ENCODE measurements around the gene HAGHL. TPM values are rescaled to one million over a fixed set of nuclear protein-coding genes. Genes with fewer than 3 reads are reported as not detected.

HAGHL gene
- total RNA-seq, 1 experiment from 2014 or later: 2.5 TPM

DNA sequence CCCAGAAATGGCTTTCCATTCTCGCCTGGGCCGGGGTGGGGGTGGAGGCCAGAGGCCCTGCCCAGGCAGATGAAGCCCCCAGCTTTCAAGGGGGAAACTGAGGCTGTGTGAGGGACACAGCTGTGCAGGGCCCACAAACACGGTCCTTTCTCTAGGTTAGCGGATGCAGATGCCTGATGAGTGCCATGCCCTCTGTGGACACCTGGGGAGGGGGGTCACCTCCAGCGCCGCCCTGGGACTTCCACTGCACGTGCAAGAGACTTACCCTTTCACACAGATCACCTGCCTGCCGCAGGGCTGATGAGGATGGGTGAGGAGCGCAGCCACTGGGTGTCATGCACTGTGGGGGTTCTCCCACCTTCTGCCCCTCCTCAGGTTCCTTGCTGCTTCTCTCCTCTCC lies 8.5 kb upstream of the HAGHL start:
- intact Hi-C loops (cut with micrococcal nuclease; ENCODE audit: unreplicated experiment): loop anchor here (10.0 kb wide), 1 partner anchor 336 kb away; no protein-coding TSS in a partner anchor
- no peak overlapping the region for H3K27ac ChIP-seq (ENCODE audit: low read depth, low read length, poor library complexity, severe bottlenecking)
- BruUV-seq (replicated peaks): no TSS peak
- CTCF ChIA-PET: no interaction called here
- peaks cover 31% of the 10 kb centered on the region for H3K27me3 ChIP-seq (replicated peaks; ENCODE audit: insufficient read depth, low read depth, low read length, poor library complexity)
- no peak overlapping the region for H3K4me3 ChIP-seq (ENCODE audit: low read depth, low read length, poor library complexity, severe bottlenecking)
- no peak for DNase-seq (ENCODE audit: low spot score)
- H3K4me1 ChIP-seq (ENCODE audit: insufficient read depth, low read length, poor library complexity, severe bottlenecking): peaks cover 8% of the 10 kb centered on the region
- POLR2A ChIA-PET (ENCODE audit: low non-redundant PET): no interaction called here
- no peaks in the 10 kb centered on the region for H3K9me3 ChIP-seq (ENCODE audit: low read depth, low read length, poor library complexity, severe bottlenecking)
- no peak for TF ChIP-seq EZH2 (IDR thresholded peaks at IDR 0.05; ENCODE audit: borderline replicate concordance, low read depth, low read length, poor library complexity, severe bottlenecking)
- TF ChIP-seq, protein P1, sequence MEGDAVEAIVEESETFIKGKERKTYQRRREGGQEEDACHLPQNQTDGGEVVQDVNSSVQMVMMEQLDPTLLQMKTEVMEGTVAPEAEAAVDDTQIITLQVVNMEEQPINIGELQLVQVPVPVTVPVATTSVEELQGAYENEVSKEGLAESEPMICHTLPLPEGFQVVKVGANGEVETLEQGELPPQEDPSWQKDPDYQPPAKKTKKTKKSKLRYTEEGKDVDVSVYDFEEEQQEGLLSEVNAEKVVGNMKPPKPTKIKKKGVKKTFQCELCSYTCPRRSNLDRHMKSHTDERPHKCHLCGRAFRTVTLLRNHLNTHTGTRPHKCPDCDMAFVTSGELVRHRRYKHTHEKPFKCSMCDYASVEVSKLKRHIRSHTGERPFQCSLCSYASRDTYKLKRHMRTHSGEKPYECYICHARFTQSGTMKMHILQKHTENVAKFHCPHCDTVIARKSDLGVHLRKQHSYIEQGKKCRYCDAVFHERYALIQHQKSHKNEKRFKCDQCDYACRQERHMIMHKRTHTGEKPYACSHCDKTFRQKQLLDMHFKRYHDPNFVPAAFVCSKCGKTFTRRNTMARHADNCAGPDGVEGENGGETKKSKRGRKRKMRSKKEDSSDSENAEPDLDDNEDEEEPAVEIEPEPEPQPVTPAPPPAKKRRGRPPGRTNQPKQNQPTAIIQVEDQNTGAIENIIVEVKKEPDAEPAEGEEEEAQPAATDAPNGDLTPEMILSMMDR (conservative IDR thresholded peaks at IDR 0.05; ENCODE audit: low read depth, low read length): no peak
- no peaks in the 10 kb centered on the region for H3K36me3 ChIP-seq (ENCODE audit: insufficient read depth, low read length, poor library complexity, severe bottlenecking)

DNA sequence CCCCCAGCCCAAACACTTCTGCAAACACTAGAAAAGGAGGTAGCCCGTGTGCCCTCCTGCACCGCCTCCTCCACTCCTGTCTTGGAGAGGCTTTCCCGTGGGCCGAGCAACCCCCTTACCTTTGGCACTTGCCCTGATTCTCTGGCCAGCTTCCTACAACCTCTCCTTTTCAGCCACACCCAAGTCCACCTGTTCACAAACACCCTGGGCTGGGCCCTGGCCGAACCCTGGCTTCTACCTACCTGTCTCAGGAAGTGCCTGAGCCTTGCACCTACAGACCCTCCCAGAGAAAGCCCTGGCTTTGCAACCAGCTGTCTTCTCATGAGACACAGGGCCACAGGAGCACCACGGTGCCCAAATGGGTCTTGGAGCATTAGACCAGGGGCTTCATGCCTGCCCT lies 8.0 kb upstream of the HAGHL start:
- DNase-seq (ENCODE audit: low spot score): no peak
- Histone ChIP-seq H3K4me3 (ENCODE audit: low read depth, low read length, poor library complexity, severe bottlenecking) (no peak overlapping the region), H3K9me3 (ENCODE audit: low read depth, low read length, poor library complexity, severe bottlenecking) (no peaks in the 10 kb centered on the region), H3K27ac (ENCODE audit: low read depth, low read length, poor library complexity, severe bottlenecking) (no peak overlapping the region), H3K27me3 (replicated peaks; ENCODE audit: insufficient read depth, low read depth, low read length, poor library complexity) (peaks cover 31% of the 10 kb centered on the region), H3K36me3 (ENCODE audit: insufficient read depth, low read length, poor library complexity, severe bottlenecking) (no peaks in the 10 kb centered on the region), H3K4me1 (ENCODE audit: insufficient read depth, low read length, poor library complexity, severe bottlenecking) (peaks cover 8% of the 10 kb centered on the region)
- POLR2A ChIA-PET (ENCODE audit: low non-redundant PET): no interaction called here
- CTCF ChIA-PET: interaction anchor here (0.6 to 1.9 kb wide), 3 partner anchors 9 to 295 kb away, joined by 7 to 8 read pairs (median 8); no protein-coding TSS in a partner anchor
- intact Hi-C loops (cut with micrococcal nuclease; ENCODE audit: unreplicated experiment): loop anchor here (10.0 kb wide), 1 partner anchor 336 kb away; no protein-coding TSS in a partner anchor
- BruUV-seq (replicated peaks): no TSS peak
- TF ChIP-seq, protein P1 (conservative IDR thresholded peaks at IDR 0.05; ENCODE audit: low read depth, low read length): no peak
- no peak for TF ChIP-seq EZH2 (IDR thresholded peaks at IDR 0.05; ENCODE audit: borderline replicate concordance, low read depth, low read length, poor library complexity, severe bottlenecking)

DNA sequence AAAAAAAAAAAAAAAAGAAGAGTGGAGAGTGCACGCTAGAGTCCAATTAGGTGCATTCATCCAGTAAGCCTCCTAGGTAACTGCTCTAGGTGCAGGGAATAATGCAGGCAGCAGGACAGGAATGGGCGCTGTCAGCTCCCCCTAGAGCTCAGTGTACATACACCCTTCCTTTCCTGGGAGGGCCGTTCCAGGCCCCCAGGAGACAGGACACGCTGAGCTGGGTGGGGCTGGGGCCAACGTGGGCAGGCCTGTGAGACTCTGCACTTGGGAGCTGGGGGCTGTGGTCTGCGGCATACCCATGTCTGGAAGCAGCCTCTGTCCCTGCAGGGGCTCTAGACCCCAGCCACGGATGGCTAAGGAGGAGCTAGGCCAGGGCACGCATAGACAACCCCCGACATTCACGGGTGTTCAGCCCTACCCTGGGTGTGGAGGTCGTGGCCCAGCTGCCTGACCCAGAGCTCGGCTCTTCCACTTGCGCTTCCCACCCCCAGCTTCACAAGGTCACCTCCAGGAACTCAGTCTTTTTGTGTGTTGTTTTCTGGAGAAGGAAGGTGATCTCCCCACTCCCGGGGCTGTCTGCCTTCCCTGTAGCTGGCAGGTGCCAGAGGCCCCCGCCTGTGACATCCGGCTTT lies 7.0 kb upstream of the HAGHL start:
- no peaks in the 10 kb centered on the region for H3K36me3 ChIP-seq (ENCODE audit: insufficient read depth, low read length, poor library complexity, severe bottlenecking)
- ChIA-PET CTCF (interaction anchor here (0.6 to 1.9 kb wide), 4 partner anchors 10 to 294 kb away, joined by 5 to 8 read pairs (median 8); partner anchors contain the start of gene RPUSD1), POLR2A (ENCODE audit: low non-redundant PET) (no interaction called here)
- BruUV-seq (replicated peaks): no TSS peak
- TF ChIP-seq, protein P1 (conservative IDR thresholded peaks at IDR 0.05; ENCODE audit: low read depth, low read length): 0 out of 2 replicates have a peak, but pooled peaks have one; percentile 26
- TF ChIP-seq EZH2 (IDR thresholded peaks at IDR 0.05; ENCODE audit: borderline replicate concordance, low read depth, low read length, poor library complexity, severe bottlenecking): no peak
- H3K27me3 ChIP-seq (replicated peaks; ENCODE audit: insufficient read depth, low read depth, low read length, poor library complexity): peaks cover 31% of the 10 kb centered on the region
- H3K9me3 ChIP-seq (ENCODE audit: low read depth, low read length, poor library complexity, severe bottlenecking): no peaks in the 10 kb centered on the region
- peaks cover 8% of the 10 kb centered on the region for H3K4me1 ChIP-seq (ENCODE audit: insufficient read depth, low read length, poor library complexity, severe bottlenecking)
- DNase-seq (ENCODE audit: low spot score): peak; percentile 39
- H3K27ac ChIP-seq (ENCODE audit: low read depth, low read length, poor library complexity, severe bottlenecking): peak overlapping the region; percentile 83
- peak overlapping the region; percentile 69 for H3K4me3 ChIP-seq (ENCODE audit: low read depth, low read length, poor library complexity, severe bottlenecking)
- intact Hi-C loops (cut with micrococcal nuclease; ENCODE audit: unreplicated experiment): loop anchor here (10.0 kb wide), 1 partner anchor 335 kb away; no protein-coding TSS in a partner anchor

Measured in A673 (cell line).